ENCODE measurements around the gene MAP7D1.

Gene MAP7D1

DNA sequence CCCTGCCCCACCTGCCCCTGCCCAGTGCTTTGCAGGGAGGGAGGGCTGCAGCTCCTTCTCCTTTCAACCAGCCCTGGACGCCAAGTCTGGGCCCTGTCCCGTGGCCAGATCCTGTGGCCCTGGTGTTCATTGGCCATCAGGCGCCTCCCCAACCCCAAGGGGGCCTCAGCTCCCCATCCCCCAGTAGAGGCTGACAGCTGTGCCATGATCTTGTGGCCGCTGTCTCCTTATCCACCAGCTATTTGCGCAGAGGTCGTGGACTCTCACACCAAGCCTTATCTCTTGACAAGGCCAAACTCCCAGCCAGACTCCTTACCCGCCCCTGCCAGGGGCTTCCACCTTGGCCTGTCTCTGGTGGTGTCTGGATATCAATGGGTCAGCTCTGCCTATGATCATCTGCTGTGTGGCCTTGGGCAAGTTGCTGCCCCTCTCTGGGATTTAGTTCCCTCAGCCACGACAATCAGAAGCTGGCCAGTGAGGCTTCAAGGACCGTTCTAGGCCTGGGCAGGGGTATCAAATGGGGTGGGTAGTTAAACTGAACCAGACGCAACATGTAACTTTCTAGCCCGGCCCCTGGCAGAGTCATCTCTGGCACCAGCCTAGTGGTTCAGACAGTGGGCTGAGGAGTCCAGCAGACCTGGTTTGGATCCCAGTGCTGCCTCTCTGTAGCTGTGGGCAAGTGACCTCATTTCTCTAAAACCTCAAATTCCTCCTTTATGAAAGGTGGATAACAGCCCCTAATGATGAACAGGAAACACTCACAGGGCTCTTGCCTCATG is 27.6 kb upstream of the MAP7D1 start:
- DNase-seq: no peak

GRCh38 chr1:36128905-36129206 is 27.1 kb upstream of the MAP7D1 start:
- no peak for DNase-seq

DNA sequence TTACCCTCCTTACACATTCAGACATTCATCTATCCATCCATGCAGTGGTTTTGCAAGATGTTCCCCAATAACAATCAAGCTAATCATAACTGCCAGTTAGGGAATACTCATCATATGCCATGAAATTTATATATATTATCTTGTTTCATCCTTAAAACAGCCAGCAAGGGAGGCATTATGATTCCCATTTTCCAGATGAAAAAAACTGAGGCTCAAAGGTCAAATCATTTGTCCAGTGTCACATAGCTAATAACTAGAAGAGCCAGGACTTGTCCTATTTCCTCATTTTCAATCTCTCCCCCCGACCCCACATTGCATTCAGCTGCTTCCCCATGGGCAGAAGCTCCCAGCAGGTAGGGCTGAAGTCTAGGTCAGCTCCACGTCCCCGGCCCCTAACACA is 23.9 kb upstream of the MAP7D1 start:
- no peak for DNase-seq

DNA sequence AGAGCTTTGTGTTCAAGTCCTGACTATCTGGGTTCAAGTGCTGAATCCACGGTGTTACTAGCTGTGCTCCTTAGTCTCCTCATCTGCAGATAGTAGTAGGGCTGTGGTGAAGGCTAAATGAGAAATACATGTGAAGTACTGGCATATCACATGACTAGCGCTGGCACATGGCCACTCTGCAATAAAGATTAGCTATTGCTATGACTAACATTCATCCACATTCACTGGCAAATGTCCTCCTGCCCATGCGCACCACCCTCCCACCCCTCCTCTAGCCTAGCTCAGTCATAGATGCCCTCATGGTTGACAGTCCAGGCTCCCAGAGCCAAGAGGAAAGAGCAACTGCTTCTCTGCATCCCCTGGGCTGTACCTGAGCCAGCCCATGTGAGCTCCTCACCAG is 22.5 kb upstream of the MAP7D1 start:
- DNase-seq: peak; percentile 93

GRCh38 chr1:36134031-36134430 is 21.9 kb upstream of the MAP7D1 start:
- no peak for DNase-seq

- peak; percentile 23 for DNase-seq
These were observed 21.2 kb upstream of the MAP7D1 start for GRCh38 chr1:36134505-36135329.

DNA sequence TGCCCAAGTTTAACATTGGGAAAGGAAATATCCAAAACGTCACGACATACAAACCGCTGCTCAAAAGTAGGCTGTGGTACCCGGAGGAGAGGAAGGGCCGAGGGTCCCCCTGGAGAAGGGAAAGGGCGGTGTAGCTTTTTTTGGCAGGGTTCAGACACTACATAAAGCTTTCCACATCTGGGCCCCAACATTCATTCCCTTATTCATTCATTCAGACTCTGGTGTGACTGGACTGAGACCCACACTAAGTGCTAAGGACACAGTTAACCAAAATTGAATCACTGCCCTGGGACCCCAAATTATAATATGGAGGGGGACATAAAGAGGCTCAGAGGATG is 20.7 kb upstream of the MAP7D1 start:
- no peak for DNase-seq

DNA sequence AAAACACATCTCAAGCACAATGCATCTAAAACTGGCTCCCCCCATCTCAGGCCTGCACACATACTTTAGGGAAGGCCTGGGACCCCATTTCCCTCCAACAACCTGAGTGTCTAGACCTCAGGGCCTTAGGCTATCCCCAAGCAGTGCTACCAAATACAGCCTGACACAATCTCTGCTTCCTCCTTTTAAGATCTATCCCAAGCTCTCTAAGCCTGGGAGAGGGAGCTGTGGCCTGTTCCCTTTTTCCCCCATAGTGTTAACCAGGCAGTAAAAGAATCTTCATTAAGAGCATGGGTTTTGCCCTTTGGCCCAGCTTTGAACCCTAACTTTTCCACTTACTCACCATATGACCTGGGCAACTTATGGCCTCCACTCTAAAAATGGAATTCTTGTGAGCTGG is 20.2 kb upstream of the MAP7D1 start:
- no peak for DNase-seq

DNA sequence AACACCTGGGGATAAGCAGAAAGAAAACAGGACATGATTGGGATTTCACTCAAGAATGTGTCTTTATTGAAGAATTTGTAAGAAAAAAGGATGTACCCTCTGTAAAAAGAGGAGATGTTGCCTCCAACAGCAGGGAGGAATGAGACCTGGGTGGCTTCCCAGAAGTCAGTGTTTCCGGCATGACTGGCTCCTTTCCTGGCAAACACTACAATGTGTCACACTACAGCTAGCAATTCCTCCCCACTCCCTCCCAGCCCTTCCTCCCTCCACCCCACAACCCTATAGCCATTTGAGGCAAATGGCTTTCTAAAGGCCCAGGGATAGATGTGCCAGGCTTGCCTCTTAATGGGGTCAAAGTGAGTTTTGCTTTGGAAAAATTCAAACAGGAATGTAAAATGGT is 19.4 kb upstream of the MAP7D1 start:
- DNase-seq: no peak

DNA sequence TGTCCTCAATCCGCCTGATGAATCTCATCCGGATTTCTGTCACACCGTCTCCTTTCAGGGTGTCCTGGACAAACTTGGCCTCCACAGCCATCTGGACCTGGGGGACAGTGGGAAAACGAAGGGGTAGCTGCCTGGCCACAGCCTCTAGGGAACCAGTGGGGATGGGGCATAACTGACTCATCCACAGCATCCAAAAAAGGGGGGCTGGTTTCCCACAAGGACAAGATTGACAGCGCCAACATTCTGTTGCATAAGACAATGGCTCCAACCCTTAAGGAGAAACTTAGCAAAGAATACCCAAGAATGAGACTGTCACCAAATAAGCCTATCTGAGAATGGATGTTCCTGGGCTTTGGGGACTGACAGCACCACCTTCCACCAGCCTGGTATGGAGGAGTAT is 18.7 kb upstream of the MAP7D1 start:
- DNase-seq: no peak

DNA sequence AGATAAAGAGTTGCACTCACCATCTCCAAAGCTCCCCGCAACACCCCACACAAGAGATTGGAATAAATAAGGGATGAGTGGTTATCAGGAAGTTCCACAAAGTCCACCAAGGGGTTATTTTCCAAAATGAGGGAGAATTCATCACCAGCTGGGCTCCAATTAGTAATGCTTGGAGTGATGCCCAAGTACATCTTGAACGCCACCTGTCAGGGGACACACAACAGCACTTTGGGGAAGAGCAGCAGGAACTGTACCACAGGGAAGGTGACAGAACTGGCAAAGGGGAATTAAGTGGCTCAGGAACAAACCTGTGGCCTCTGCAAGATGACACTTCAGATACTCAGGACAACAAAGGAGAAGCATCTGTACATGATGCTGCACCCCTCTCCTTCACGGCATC is 18.2 kb upstream of the MAP7D1 start:
- no peak for DNase-seq

- no peak for DNase-seq
These were observed 16.4 kb upstream of the MAP7D1 start for GRCh38 chr1:36139521-36139920.

DNA sequence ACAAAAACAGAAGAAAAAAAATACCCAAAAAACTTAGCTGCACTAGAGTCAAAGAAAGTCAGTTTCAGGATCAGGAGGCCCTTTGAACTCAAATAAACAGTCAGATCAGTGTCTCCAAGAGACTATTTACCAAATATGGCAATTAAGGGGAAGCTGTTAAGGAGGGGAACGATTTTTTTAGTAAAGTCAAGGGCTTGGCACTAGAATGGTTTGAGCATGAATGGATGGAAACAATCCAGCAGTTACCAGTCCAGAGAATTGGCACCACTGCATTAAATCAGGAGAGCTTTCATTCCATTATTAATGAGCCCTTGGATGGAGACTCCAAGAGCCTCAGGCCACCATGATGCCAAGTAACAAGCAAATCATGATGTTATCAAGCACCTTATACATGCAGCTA is 13.8 kb upstream of the MAP7D1 start:
- DNase-seq: no peak

DNA sequence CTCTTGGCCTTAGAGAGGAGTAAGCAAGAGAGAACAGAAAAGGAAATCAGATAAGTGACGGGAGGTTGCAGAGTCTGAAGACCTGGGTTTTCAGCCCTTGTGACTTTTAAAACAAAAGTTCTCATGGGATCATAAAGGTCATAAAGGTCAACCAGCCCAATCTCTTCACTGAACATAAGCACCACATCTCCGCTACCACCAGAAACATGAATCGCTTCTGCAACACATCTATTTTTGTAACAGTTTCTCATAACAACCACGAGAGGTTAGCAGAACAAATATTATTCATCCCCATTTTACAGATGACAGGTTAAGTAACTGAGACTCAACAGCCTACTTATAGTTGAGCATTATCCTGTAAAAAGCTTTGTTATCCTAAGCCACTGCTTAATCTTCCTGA is 12.5 kb upstream of the MAP7D1 start:
- DNase-seq: no peak

DNA sequence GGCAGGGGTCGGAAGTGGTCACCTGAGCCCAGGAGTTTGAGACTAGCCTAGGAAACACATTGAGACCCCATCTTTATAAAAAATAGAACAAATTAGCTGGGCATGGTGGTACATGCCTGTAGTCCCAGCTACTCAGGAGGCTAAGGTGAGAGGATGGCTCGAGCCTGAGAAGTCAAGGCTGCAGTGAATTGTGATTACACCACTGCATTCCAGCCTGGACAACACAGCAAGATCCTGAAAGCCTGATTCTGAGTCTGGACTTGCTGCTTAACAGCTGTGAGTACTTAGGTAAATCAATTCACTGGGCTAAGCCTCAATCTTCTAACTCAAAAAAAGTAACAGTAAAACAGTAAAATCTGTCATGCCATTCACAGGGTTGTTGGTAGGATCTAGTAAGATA is 11.5 kb upstream of the MAP7D1 start:
- DNase-seq: no peak

DNA sequence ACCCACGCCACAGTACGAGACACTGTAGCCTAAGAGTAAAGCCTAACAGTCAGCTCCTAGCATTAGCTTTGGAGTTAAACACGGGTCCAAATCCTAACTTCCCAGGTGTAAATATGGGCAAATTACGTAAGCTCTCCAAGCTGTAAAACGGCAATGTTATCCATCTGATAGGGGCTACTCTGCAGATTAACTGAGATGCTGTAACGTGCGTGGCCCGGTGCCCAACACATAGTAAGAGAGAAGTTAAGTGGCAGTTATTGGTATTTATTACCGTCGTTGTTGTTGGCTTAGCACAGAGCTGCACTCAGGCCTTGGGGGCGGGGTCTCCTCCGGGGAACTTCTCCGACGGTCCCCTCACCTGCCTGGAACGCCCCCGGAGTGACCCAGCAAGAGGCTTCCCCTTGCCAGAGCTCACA is 7.1 kb upstream of the MAP7D1 start:
- no peak for DNase-seq

DNA sequence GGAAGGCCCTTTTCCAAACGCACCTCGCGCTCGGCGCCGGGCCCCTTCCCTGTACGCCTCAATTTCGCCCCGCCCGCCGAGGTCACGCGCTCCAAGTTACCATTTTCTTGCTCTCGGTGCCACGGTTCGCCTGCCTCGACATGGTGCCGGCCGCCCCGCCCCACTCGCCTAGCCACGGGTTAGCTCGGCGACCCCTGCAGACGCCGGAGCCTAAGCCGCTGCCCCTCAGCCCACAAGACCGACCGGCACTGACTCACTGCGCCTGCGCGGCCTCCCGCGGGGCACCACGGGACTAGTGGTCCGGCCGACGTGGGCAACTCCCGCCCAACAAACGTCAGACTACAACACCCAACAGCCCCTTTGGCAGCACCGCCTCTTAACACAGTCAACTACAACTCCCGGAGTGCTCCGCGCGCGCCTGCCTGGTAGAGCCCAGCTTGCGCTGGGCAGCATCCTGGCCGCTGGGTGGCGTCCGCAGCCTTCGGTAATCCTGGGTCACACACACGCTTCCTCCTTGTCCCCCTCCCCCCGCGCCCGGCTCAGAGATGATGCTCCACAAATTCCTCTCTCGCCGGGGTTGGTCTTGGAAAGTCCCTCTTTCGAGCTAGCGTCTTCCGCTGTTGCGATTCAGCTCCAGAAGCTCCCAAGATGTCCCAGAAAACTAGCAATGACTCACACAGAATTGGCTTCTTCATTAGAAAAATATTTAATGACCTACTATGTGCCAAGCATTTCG is 6.6 kb upstream of the MAP7D1 start, which contains the start of gene TRAPPC3:
TSS of gene TRAPPC3 (minus strand) at position 250 of the 736 bp plus-strand sequence. CDS start at position 142, 108 bp downstream.
- peak; percentile 99 for DNase-seq

DNA sequence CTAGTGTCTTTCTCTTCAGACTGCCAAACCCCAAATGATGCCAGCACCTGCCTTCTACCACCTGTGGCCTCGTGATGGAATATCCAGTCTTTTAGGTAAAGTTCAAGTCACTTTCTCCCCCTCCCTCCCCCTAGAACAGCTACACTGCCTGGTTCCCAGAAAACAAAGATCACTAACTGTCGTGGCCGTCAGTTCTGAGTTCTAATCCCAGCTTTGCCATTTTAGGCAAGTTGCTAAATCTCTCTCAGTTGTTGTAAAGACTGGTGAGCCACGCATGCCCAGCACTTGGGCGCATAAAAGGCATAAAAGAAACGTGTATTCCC is 6.0 kb upstream of the MAP7D1 start:
- DNase-seq: no peak

DNA sequence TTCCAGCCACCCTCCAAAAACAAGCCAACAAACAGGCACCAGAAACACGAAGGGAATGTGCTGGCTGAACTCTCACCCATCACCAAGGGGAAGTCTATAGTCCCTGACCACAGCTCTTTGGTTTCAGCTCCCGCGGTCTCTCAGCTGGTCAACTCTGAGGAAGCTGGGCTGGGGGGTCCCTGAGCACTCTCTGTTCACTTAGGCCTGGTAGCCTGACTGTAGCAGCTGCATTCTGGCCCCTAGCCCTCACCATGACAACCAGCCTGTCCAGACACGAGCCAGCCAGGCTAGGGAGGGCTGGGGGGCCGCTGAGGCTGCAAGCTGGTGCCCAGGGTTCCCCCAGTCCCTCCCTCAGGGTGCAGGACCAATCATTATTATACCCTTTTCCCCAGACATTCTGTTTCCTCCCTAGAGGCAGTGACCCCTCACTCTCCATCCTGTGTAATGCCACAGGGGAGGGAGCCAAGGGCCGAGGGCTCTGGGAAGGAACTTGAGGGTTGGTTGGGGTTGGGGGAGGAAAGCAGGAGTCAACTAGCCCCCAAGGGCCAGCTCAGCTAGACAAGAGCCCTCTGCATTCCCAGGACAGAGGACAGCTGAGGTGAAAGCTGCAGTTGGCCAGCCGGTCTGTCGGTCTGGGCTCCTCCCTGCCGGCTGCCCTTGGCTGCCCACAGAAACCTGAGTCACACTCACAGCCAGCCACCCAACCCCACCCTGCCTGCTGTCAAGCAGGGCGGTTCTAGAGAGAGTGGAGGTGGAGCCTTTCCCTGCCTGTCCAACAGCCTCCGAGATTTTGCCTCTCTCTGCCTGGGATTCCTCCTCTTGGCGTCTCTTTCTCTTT is 5.4 kb upstream of the MAP7D1 start:
- DNase-seq: peak; percentile 95

DNA sequence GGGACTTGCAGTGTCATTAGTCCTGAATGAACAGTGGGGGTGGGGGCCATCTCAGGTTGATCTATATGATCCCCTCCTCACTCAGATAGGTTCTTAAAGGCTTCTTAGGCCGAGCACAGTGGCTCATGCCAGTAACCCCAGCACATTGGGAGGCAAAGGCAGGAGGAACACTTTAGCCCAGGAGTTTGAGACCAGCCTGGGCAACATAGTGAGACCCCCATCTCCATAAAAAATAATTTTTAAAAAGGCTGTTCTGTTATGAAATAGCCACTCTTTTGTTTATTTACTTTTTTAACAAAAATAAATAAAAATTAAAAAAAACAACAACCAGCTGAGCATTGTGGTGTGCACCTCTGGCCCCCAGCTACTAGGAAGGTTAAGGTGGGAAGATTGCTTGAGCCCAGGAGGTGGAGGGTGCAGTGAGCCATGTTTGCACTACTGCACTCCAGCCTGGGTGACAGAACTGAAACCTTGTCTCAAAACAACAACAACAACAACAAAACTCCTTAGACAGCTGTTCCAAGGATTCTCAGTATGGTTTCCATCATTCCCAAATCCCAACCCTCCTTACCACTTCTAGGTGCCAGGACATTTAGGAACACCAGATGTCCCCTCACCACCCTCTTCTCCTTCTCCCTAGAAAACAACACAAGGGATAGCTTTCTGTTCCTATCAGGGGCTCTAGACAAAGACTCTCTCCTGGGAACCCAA is 4.7 kb upstream of the MAP7D1 start:
- no peak for DNase-seq

GRCh38 chr1:36151845-36152203 is 4.1 kb upstream of the MAP7D1 start:
- no peak for DNase-seq

DNA sequence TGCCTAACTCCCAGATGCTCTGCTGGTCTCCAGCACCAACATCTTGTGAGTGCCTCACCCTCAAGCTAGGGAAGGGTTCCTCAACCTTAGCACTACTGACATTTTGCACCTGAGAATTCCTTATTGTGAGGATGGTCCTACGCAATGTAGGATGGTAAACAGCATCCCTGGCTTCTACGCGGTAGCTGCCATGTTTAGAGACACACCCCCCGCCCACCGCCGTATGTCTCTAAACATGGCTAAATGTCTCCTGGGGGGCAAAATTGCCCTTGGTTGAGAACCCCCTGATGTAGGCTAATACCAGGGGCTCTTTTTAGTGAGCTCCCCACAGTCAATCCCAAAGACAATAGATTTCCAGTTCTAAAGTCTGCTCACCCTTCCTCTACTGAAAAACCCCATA is 2.5 kb upstream of the MAP7D1 start:
- no peak for DNase-seq

- no peak for DNase-seq
These were observed 1.6 kb upstream of the MAP7D1 start for GRCh38 chr1:36154335-36154734.

Data from kidney glomerular epithelial cell (primary cell).